ENCODE results near the gene NCLN.
"Not testable (repeated sequence)": the region's sequence is repeated elsewhere in the genome, so short reads cannot be mapped to it uniquely, and the experiment has no call there.

The NCLN gene

DNA sequence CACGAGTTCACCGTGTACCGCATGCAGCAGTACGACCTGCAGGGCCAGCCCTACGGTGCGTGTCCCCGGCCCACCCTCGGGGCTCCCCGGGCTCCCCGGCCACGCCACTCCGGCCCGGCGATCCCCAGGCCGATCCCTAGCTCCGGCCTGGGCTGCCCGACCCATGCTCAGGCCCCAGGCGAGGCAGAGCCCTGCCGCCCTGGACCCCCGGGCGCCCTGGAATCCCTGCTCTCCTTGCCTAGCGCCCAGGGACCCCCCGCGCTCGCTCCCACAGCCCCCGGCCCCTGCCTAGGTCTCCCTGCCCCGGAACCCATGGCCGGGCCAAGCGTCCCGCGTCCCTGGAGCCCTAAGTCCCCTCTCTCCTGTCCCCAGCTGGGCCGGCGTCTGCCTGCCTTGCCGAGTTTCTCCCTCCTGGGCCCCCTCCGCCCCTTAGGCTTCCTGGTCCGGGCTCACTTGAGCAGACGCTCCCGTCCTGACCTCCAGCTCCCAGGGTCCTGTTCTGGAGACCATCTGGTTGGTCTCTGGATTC, 494 bp downstream of the NCLN start:
- DNase-seq: no peak

DNA sequence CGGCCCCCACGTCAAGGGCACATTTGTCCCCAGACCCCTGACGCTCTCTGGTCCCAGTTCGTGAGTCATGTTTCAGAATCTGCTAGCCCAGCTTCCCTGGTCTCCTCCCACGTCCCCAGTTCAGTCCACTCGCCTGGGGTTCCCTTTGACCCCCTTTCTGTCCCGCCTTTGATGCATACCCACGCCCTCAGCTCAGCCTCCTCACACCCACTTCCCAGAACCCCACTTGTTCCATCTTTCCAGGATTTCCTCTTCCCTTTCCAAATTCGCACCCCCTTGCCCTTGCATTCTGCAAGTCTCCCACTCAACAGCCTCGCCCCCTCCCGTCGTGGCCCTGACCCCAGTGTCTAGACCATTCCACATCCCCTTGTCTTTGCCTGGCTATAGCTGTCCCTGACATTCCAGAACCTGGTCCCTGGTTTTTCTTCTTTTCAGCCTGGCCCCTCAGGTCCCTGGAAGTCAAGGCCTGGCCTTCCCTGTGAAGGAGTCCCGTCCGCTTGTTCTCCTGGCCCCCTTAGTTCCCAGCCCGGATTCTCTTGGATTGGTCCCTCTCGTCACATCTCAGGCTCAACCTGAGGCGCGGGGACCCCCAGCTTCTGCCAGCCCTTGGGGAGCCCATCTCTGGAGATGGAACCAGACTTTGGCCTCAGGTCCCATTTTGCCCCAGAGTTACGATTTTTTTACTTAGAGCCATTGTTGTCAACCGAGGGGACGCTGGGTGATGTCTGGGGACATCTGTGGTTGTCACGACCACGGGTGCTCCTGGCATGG, 1.3 kb downstream of the NCLN start:
- no peak for DNase-seq

DNA sequence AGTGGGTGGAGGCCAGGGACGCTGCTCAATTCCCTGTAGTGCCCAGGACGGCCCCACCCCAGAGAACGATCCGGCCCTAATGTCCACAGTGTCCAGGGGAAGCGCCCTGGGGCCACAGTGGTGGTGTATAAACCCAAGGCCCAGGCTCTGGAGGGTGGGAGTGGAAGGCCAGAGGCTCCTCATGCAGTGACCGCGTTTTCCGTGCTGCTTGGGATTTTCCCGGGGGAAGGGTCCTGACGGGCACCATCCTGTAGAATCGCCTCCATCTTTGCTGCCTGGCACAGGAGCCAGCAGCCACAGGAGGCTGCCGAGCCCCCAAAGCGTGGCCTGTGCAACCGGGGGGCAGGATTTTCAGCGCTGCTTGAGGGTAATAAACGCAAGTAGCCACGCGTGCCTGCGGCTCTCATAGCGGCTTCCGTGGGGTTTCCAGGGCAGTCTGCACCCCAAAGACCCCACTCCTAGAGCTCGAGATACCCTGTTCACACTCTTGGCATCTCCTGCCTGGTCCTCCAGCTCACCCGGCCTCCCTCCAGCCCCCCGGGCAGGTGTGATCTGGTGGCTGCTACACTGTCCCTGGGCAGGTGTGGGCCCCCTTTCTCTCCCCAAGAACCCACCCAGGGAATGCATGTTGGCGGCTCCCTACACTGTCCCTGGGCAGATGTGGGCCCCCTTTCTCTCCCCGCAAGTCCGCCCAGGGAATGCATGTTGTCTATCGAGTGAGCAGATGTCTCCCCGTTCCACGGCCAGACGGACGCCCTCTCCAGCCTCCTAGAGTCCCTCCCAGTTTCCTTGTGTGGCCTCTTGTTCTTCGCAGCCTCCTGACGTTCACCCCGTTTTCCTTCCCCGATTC, 2.2 kb downstream of the NCLN start:
- DNase-seq: no peak

DNA sequence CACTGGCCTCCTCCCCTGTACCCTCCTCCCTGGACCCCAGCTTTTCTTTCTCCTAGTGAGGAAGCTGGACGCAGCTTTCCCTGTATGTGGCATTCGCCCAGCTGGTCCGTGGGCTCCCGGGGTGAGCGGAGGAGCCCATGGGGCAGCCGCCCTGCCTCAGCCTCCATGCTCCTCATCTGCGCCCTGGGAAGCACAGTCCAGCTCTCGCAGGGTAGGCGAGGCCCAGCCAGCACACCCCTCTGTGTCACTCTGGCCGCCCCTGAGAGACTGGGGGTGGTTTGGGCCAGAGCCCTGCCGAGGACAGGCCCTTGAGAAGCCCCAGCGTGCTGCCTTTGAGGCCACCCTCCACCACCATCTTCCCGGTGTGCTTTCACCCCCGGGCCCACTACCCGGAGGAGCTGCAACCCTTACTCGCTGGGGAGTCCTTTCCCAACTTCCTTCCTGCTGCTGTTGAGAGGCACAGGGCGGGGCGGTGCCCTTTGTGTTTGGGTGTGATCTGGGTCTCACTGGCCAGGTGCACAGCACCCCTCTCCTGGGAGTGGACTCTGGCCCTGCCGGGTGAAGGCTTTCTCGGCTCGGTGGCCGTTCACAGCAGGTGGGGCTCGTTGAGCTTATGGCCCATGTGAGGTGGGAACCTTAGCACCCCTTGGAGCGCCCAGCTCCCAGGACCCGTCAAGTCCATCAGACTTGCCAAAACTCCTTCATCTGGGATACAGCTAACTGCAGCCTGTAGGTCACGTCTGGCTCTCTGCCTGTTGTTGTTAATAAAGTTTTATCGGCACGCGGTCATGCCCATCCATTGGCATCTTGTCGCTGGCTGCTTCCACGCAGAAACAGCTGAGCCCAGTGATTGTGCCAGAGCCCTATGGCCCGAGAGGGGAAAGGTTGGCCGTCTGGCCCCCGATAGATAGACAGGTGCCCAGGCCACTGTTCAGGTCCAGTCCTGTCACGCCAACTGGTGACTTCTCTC, 3.2 kb downstream of the NCLN start:
- no peak for DNase-seq

DNA sequence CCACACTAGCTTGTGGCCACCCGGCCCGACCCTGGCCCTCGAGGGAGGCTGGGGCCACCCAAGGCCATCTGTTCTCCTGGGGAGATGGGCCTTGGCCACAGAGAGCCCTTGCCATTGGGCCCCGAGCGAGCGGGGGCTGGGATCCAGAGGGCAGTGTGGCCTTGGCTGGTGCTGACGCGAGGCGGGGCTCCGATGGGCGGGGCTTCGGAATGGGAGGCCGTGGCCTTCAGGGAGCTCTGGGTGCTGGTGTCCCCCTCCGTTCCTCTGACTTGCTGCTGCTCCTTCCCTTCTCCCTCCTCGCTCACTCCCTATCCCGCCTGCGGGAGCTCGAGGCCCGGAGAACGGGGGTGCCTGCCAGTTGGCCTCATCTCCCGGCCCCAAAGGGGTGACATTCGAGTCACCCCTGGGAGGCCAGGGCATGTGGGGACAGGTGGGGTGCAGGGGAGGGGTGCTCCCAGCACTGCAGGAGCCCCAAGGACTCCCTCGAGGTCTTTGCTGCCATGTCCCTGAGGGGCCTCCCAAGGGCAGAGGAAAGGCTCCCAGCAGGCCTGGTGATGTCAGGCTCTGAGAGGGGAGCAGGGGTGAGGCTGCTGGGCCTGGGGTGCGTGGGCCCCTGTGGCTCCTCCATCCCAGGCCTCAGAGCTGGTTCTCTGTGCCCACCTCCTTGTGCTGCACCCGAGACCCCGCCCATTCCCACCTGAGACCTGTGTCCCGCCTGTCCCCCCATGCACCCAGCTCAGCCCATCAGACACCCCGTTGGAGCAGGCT, 4.2 kb downstream of the NCLN start:
- DNase-seq: no peak

DNA sequence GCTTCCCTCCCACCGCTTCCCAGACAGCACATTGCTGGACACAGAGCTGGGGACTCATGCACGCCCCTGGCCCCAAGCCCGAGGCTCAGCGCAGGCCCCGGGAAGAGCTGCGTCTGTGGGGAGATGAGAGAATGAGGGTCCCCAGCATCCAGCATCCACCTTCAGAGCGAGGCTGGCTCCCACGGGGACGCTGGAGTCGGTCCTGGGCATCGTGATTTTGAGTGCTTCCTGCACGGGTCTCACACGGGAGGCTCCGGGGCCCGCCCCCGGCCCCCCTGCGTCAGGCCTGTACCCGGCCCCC, 4.7 kb downstream of the NCLN start:
- no peak for DNase-seq

DNA sequence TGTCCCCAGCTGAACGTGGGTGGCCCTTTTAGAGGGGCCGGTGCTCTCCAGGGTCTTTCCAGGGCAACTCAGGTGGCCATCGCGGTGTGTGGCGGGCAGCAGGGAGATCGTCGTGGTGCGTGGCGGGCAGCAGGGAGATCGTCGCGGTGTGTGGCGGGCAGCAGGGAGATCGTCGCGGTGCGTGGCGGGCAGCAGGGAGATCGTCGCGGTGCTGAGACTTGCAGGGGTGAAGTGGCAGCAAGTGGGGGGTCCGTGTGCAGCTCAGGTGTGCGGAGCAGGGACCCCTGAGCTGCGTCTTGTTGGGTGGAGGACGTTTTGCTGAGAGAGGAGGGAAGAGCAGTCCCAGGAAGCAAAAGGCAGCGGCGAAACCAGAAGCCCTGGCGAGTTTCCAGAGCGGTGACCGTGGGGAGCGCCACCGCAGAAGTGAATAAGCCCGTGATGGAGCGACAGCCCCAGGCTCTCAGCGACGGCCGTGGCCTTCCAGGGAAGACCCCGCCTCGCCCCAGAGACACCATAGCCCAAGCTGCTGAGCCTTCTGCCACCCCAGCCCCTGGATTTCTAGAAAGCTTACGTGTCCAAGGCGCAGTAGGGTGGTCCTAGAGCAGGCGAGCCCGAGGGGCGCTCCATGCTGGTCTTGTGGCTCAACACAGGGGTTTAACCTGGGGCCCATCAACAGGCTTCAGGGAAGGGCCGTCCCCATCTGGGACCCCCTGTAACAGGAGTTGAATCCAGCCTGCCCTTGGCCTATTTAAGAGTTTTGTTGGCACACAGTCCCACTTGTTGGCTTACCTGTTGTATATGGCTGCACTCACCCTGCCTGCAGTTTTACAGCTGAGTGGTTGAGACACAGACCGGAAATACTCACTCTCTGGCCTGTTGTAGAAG, 5.4 kb downstream of the NCLN start:
- no peak for DNase-seq

DNA sequence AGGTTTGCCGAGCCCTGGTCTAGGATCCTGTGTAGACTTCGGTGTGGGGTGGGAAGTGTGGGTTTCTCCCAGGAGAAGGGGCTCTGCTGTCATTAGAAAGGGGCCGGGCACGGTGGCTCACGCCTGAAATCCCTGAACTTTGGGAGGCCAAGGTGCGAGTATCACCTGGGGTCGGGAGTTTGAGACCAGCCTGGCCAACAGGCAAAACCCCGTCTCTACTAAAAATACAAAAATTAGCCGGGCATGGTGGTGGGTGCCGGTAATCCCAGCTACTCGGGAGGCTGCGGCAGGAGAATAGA, 6.0 kb downstream of the NCLN start:
- not testable (repeated sequence) for DNase-seq

DNA sequence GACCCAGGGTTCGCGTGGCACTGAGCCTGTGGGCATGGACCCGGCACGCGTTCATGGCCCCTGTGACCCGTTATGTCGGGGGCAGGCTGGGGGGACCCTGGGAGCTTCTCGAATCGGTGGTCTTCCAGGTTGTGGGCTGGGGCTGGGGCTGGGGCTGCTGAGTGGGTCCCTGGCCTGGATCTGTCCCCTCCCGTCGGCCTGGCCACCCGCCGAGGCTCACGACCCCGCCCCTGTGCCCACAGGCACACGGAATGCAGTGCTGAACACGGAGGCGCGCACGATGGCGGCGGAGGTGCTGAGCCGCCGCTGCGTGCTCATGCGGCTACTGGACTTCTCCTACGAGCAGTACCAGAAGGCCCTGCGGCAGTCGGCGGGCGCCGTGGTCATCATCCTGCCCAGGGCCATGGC, 6.5 kb downstream of the NCLN start:
- DNase-seq: no peak

DNA sequence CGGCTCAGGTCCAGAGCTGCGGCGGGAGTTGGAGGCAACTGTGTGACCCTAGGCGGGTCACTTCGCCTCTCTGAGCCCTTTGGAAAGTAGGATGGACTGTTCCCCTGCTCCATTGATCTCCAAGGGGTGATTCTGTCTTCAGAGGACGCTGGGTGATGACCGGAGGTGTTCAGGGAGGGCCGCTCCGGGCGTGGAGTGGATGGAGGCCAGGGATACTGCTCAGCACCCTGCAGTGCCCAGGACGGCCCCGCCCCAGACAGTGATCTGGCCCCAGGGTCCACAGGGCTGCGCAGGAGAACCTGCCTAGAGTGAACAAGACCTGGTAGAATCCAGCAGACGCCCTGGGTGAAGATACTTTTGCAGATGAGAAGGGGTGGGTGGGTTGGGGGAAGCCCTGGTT, 7.0 kb downstream of the NCLN start:
- DNase-seq: no peak

DNA sequence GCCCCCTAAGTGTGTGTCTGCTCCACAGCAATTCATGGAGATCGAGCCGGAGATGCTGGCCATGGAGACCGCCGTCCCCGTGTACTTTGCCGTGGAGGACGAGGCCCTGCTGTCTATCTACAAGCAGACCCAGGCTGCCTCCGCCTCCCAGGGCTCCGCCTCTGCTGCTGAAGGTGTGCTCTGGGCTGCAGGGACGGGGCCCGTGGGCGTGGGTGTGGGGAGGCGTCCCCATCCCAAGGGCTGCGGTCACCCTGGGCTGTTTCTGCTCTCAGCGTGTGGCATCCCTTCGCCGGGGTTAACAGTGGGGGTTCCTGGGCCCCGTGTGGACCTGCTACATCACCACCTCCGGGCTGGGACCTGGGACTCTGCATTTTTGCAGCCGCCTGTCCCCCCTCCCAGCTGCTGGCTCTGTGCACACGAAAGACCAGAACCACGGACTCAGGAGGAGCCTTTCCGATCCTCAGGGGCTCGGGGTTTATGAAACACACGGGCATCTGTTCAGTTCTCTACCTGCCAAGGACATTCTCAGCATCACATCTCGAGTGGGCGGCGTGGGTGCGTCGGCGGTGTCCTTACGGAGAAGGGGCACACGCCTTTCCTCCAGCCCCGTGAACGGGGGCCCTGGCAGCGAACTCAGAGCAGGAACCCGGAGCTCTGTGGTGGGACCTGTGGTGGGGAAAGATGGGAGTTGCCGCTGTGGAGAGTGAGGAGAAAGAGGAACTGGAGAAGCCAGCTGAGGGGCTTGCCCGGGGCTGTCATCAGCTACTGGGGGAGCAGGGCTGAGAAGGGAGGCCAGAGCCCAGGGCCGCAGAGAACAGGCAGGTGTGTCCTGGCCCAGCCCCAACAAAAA, 7.8 kb downstream of the NCLN start:
- no peak for DNase-seq

DNA sequence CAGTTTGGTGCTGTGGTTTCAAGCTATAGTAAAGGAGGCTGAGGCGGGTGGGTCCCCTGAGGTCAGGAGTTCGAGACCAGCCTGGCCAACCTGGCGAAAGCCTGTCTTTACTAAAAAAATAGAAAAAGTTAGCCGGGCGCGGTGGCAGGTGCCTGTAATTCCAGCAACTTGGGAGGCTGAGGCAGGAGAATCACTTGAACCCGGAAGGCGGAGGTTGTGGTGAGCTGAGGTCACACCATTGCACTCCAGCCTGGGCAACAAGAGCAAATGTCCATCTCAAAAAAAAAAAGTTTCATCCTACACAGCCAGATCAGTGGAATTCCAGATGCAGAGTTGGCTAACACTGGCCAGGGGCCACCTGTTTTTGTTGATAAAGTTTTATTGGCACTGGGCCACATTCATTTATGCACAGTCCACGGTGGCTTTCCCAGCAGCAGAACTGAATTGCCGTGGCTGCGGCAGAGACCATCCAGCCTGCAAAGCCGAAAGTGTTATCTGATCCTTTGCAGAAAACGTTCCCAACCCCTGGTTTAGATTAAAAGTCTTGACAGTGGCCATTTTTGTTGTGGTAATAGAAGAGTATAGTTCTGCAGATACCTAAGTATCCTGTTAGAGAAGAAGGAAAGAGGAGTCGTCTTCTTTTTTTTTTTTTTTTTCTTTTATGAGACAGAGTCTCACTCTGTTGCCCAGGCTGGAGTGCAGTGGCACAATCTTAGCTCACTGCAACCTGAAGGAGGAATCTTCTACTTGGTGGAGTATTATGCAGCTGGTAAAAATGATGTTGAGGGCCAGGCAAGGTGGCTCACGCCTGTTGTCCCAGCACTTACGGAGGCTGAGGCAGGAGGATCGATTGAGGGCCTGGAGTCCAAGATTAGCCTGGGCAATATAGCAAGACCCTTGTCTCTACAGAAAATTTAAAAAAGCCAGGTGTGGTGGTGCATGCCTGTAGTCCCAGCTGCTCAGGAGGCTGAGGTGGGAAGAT, 8.7 kb downstream of the NCLN start:
- DNase-seq: no peak

DNA sequence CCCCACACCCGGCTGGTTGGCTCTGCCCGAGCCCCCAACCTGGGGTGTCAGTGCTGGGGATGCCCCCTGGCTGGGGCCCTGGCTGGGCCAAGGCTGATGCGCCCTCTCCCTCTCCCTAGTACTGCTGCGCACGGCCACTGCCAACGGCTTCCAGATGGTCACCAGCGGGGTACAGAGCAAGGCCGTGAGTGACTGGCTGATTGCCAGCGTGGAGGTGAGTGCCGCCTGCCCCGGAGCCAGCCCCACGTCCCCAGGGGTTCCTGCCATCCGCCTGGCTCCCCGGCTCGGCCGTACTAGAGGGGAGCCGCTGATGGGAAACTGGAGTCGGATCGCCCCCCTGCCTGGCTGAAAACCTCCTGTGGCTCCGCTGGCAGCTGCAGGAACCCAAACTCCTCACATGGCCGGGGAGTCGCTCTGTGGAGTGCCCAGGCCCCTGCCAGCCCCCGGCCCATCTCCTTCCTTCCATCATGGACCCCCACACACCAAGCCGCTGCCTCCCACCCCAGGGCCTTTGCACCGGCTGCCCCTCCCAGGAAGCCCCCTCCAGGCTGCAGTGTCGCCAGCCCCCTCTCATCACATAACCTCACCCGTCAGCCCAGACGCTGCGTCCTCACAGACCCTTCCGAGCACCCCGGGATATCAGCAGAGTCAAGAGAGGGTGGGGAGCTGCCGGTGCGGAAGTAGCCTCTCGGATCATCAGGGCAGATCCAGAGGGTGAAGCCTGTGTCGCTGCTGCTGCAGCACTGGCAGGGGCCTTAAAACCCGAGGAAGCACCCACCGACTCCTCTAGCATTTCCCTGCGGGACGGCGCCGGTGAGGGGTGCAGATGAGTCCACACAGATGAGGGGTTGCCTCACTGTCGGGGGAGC, 10.6 kb downstream of the NCLN start:
- DNase-seq: no peak

DNA sequence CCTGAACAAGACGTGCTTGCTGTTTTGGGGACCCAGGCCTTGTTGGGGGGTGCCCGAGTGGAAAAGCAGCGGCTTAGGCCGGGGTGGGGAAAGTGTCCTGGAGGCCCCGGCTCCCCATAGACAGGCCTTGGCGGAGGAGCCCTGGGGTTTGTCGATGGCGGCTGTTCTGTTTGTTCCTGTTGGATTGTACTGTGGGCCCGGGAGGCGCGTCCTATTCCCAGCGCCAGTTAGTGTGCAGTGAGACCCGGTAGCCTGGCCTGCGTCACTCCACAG, 11.1 kb downstream of the NCLN start:
- DNase-seq: no peak

DNA sequence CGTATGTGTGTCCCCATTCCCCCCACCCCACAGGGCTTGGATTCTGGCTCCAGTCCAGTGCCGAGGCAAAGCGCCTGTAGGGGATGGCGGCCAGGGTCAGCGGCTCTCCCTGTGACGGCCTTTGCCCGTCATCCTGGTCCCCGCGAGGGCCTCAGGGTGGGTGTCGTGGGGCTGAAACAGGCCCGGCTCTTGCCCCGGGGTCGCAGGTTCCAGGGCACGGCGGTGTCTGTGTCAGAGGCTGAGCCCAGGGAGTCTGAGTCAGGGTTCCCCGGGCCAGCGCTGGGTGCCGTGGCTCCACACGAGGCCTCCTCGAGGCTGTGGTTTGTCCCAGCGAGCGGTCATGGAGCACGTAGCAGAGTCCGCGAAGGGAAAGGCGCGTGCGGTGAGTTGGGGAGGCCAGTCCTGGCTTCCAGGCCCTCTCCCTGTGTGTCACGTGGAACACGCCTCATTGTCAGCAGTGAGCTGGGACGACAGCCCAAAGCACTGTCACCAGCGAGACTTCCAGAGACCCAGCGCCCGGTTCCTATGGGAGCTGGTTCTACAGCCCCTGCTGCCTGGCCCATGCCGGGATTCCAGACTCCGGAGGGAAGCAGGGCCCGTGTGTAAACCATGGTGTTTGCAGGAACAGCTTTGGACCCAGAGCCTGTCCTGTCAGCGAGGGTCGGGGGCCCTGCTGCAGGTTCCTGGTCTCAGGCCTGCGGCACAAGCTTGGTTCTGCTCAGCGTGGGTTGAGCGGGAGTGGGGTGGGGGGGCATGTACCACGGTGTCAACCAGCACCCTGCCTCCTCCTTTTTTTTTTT, 13.4 kb downstream of the NCLN start:
- no peak for DNase-seq

DNA sequence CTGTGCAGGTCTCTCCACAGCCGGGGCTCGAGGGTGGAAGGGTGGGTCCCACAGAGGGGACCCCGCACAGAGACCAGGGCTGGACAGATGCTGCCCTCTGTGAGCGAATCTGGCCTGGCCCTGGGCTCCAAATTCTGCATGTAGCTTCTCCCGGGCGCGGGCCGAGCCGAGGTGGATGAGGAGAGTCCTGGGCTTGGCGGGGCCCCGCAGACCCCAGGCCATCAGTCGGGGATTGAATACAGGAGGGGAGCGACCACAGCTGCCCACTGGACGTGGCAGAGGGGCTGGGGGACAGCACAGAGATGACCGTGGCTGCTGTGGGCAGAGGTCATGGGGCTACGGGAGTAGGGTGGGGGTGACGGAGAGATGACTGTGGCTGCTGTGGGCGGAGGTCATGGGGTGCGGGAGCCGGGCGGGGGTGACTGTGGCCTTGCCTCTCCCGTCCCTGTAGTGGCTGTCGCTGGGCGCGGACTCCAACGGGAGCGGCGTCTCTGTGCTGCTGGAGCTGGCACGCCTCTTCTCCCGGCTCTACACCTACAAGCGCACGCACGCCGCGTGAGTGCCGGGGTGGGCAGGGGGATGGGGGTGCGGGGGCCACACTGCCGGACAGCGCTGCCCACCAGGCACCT, 15.5 kb downstream of the NCLN start:
- DNase-seq: no peak

DNA sequence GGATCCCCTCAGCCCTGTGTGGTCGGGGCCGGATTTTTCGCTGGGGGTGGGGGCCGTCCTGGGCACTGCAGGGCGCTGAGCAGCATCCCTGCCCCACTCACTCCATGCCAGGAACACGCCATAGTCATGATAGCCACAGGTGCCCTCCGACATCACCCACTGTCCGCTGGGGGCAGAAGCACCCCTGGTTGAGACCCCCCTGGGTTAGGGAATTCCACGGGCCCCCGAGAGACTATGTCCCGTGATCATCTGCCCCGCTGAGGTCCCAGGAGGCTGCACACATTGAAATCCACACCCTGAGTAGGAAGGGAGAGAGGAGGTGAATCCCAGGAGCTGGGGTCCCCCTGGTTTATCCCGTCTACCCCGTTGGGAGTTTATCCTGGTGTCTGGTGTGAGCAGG, 16.2 kb downstream of the NCLN start:
- no peak for DNase-seq

All from NCI-H774 (cell line).